DND-41 (cell line): ENCODE data around the gene LACC1.

Experiments used
- EZH2 ChIP-seq: IDR thresholded peaks from 3 replicates; pipeline ENCODE4 v1.6.1; 2012; ENCODE audit warnings: borderline replicate concordance, low read depth, mild to moderate bottlenecking, moderate library complexity, low read length, inconsistent platforms; ENCODE audit not compliant: severe bottlenecking
- TF ChIP-seq, protein P1 (sequence below): IDR thresholded peaks from 2 replicates; pipeline ENCODE4 v1.5.1; 2012; ENCODE audit warnings: borderline replicate concordance, low read length, moderate library complexity, mild to moderate bottlenecking; ENCODE audit not compliant: poor library complexity, severe bottlenecking; ENCODE audit errors: extremely low read depth

DNA sequence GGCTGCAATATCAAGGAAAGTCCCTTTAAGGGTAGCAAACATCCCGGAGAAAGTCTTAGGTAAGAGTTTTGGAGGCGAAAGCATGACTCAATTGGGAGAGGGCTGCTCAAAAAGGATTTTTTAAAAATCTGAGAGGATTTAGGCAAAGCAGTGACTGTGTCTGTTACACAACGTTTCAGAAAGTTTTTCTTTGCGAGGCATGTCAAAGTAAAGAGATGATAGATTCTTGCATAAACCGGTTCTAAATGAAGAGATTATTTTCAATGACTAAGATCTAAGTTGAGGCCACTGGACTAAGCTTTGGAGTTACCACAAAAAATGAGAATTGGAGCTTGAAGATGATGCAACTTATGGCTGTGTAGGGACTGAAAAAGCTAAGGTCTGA is 49.2 kb upstream of the LACC1 start:
- TF ChIP-seq, protein P1, sequence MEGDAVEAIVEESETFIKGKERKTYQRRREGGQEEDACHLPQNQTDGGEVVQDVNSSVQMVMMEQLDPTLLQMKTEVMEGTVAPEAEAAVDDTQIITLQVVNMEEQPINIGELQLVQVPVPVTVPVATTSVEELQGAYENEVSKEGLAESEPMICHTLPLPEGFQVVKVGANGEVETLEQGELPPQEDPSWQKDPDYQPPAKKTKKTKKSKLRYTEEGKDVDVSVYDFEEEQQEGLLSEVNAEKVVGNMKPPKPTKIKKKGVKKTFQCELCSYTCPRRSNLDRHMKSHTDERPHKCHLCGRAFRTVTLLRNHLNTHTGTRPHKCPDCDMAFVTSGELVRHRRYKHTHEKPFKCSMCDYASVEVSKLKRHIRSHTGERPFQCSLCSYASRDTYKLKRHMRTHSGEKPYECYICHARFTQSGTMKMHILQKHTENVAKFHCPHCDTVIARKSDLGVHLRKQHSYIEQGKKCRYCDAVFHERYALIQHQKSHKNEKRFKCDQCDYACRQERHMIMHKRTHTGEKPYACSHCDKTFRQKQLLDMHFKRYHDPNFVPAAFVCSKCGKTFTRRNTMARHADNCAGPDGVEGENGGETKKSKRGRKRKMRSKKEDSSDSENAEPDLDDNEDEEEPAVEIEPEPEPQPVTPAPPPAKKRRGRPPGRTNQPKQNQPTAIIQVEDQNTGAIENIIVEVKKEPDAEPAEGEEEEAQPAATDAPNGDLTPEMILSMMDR: no peak
- no peak for TF ChIP-seq EZH2
